ENCODE results near the gene TLE3. TPM values are rescaled to one million over a fixed set of nuclear protein-coding genes. Genes with fewer than 3 reads are reported as not detected.

The TLE3 gene
- total RNA-seq, 1 experiment from 2014 or later, result 83.5 TPM

- DNase-seq, result no peak
- Histone ChIP-seq H3K36me3 (replicated peaks; ENCODE audit: control insufficient read depth, insufficient read depth, low read length) (no peaks in the 10 kb centered on the region), H3K4me3 (ENCODE audit: insufficient read depth, low read depth, low read length) (no peak overlapping the region), H3K27me3 (ENCODE audit: control insufficient read depth, insufficient read depth, low read length) (no peaks in the 10 kb centered on the region)
Observed at GRCh38 chr15:70133296-70133695, 35.6 kb upstream of the TLE3 start.

DNA sequence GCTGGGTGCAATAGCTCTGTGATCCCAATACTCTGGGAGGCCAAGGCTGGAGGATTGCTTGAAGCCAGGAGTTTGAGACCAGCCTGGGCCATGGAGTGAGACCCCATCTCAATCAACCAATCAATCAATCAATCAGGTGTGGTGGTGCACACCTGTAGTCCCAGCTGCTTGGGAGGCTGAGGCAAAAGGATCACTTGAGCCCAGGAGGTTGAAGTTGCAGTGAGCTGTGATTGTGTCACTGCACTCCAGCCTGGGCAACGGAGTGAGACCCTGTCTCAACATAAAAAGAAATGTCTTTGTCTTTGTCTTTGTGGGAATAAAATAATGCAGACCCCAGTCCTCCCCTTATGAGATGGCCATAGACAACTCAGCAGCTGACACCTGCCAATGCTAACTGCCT is 34.9 kb upstream of the TLE3 start:
- Histone ChIP-seq H3K4me3 (ENCODE audit: insufficient read depth, low read depth, low read length) (no peak overlapping the region), H3K36me3 (replicated peaks; ENCODE audit: control insufficient read depth, insufficient read depth, low read length) (no peaks in the 10 kb centered on the region), H3K27me3 (ENCODE audit: control insufficient read depth, insufficient read depth, low read length) (no peaks in the 10 kb centered on the region)
- DNase-seq, result no peak

GRCh38 chr15:70132139-70132538 is 34.4 kb upstream of the TLE3 start:
- no peak for DNase-seq
- H3K36me3 ChIP-seq (replicated peaks; ENCODE audit: control insufficient read depth, insufficient read depth, low read length), result no peaks in the 10 kb centered on the region
- no peak overlapping the region for H3K4me3 ChIP-seq (ENCODE audit: insufficient read depth, low read depth, low read length)
- no peaks in the 10 kb centered on the region for H3K27me3 ChIP-seq (ENCODE audit: control insufficient read depth, insufficient read depth, low read length)

- H3K4me3 ChIP-seq (ENCODE audit: insufficient read depth, low read depth, low read length), result no peak overlapping the region
- no peak for DNase-seq
- no peaks in the 10 kb centered on the region; the same call in 1 of the 2 replicates for H3K27me3 ChIP-seq (ENCODE audit: control insufficient read depth, insufficient read depth, low read length)
- no peaks in the 10 kb centered on the region for H3K36me3 ChIP-seq (replicated peaks; ENCODE audit: control insufficient read depth, insufficient read depth, low read length)
Observed at GRCh38 chr15:70128414-70129140, 30.9 kb upstream of the TLE3 start.

DNA sequence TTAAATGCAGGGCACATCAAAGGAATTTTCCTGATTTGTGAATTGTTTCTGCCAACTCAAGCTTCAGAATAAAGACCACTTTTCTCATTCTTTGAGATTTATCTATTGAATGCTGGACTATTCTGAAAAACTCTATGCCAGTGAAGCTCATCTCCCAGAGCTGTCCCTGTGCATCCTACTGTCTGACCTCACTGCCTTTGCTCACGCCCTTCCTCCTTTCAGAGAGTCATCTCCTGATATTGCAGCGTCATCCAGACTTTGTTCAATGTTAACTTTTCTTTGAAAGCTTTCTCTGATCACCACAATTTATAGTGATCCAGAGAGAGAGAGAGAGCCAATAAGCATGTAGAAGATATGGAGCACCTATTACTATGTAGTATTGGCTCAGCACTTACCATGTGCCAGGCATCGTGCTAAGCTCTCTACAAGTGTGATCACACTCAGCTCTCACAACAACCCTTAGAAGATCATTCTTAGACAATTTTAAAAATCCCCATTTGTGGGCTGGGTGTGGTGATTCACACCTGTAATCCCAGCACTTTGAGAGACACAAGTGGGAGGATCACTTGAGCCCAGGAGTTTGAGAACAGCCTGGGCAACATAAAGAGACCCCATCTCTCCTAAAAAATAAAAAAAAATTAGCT is 30.2 kb upstream of the TLE3 start:
- Histone ChIP-seq H3K27me3 (ENCODE audit: control insufficient read depth, insufficient read depth, low read length) (no peaks in the 10 kb centered on the region; the same call in 1 of the 2 replicates), H3K4me3 (ENCODE audit: insufficient read depth, low read depth, low read length) (no peak overlapping the region), H3K36me3 (replicated peaks; ENCODE audit: control insufficient read depth, insufficient read depth, low read length) (no peaks in the 10 kb centered on the region)
- no peak for DNase-seq

DNA sequence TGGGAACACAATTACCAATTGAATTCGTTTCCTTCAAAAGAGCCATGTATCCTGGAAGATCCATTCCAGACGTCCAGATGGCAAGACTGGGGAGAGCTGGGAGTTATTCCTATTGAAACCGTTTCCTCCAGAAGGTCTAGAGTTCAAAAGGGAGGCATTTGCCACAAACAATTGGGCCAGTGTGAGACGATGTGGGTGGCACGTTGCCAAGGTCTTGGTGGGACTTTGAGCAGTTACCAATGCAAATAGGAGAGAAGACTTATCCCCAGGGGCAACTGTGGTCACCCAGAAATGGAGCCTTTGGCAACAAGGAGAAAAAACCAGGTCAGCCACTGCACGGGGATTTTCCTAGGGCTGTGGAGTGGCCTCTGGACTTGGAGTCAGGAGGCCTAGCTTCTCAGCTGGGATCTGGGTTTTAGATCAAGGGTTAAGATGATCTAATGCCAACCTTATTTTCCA is 29.6 kb upstream of the TLE3 start:
- Histone ChIP-seq H3K27me3 (ENCODE audit: control insufficient read depth, insufficient read depth, low read length) (no peaks in the 10 kb centered on the region; the same call in 1 of the 2 replicates), H3K4me3 (ENCODE audit: insufficient read depth, low read depth, low read length) (no peak overlapping the region), H3K36me3 (replicated peaks; ENCODE audit: control insufficient read depth, insufficient read depth, low read length) (no peaks in the 10 kb centered on the region)
- DNase-seq, result no peak

GRCh38 chr15:70126362-70126761 is 28.6 kb upstream of the TLE3 start:
- Histone ChIP-seq H3K27me3 (ENCODE audit: control insufficient read depth, insufficient read depth, low read length) (no peaks in the 10 kb centered on the region; the same call in 1 of the 2 replicates), H3K4me3 (ENCODE audit: insufficient read depth, low read depth, low read length) (no peak overlapping the region), H3K36me3 (replicated peaks; ENCODE audit: control insufficient read depth, insufficient read depth, low read length) (no peaks in the 10 kb centered on the region)
- DNase-seq, result no peak

- Histone ChIP-seq H3K36me3 (replicated peaks; ENCODE audit: control insufficient read depth, insufficient read depth, low read length) (no peaks in the 10 kb centered on the region), H3K27me3 (ENCODE audit: control insufficient read depth, insufficient read depth, low read length) (no peaks in the 10 kb centered on the region; the same call in 1 of the 2 replicates), H3K4me3 (ENCODE audit: insufficient read depth, low read depth, low read length) (no peak overlapping the region)
- no peak for DNase-seq
Observed at GRCh38 chr15:70125605-70126004, 27.9 kb upstream of the TLE3 start.

DNA sequence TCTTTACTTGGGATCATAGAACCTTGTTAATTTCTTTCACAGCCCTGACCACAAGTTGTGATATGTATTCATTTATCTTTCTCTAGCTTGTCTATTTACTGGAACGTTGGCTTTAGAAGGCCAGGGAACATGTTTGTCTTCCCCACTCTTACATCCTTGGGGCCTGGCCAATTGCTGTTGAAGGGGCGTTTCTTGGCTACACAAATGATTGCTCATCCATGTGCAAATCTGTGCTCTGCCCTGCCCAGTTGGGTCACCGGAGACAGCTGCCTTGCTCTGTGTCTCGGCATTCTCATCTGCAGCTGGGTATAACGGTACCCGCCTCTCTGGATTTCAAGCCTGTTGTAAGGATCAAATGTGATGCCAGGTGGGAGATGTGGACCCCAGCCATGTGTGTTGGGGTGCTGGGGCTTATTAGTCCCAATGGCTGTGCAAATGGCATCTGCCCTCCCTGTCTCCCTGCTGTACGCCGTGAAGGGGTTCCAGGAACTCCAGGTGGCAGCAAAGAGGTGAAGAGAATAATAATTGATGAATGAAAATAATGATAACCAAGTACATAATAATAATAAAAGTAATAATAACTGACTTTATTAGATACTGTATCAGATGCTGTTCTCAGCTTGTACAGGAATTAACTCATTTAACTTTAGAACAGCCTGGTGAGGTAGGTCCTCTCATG is 24.0 kb upstream of the TLE3 start:
- H3K36me3 ChIP-seq (replicated peaks; ENCODE audit: control insufficient read depth, insufficient read depth, low read length), result no peaks in the 10 kb centered on the region
- H3K27me3 ChIP-seq (ENCODE audit: control insufficient read depth, insufficient read depth, low read length), result no peaks in the 10 kb centered on the region; the same call in 1 of the 2 replicates
- H3K4me3 ChIP-seq (ENCODE audit: insufficient read depth, low read depth, low read length), result no peak overlapping the region
- no peak for DNase-seq

GRCh38 chr15:70120958-70121623 is 23.4 kb upstream of the TLE3 start:
- no peaks in the 10 kb centered on the region for H3K27me3 ChIP-seq (ENCODE audit: control insufficient read depth, insufficient read depth, low read length)
- DNase-seq, result no peak

DNA sequence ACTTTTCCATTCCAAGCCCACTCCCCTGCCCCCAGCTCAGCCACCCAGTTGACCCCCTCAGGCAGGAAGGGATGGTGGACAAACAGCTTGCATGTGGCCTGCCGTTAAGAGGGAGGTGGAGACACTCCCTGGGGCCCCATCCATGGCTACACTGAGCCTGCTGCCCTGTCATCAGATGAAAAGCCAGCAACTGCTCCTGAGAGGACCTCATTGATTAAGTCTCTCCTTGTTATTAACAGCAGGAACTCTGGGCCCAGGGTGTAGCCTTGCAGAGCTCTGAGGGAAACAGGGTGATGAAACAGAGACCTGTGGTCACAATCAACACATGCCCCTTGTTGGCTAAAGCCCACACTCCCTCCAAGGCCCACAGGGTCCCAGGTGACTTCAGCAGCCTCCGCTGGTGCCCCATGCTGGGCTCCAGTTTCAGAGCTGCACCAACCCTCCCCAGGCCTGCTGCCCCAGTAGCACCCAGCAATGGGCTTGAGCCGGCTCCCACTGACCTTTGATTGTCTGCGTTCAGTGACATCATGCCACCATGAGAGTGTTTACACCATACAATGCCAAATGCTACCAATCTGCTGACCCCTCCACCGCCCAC is 22.3 kb upstream of the TLE3 start:
- Histone ChIP-seq H3K4me3 (ENCODE audit: insufficient read depth, low read depth, low read length) (no peak overlapping the region), H3K36me3 (replicated peaks; ENCODE audit: control insufficient read depth, insufficient read depth, low read length) (no peaks in the 10 kb centered on the region), H3K27me3 (ENCODE audit: control insufficient read depth, insufficient read depth, low read length) (no peaks in the 10 kb centered on the region)
- no peak for DNase-seq

More at GRCh38 chr15:70120958-70121623, 23.4 kb upstream of the TLE3 start:
- Histone ChIP-seq H3K4me3 (ENCODE audit: insufficient read depth, low read depth, low read length) (no peak overlapping the region), H3K36me3 (replicated peaks; ENCODE audit: control insufficient read depth, insufficient read depth, low read length) (no peaks in the 10 kb centered on the region)

DNA sequence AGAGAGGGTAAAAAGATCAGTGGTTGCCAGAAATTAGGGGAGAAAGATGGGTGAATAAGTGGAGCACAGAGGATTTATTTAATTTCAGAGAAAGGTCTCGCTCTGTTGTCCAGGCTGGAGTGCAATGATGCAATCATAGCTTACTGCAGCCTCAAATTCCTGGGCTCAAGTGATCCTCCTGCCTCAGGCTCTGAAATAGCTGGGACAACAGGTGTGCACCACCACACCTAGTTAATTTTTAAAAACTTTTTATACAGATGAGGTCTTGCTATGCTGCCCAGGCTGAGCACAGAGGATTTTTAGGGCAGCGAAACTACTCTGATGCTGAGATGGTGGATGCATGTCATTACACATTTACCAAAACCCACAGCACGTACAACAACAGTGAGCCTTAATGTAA is 20.9 kb upstream of the TLE3 start:
- Histone ChIP-seq H3K27me3 (ENCODE audit: control insufficient read depth, insufficient read depth, low read length) (no peaks in the 10 kb centered on the region), H3K4me3 (ENCODE audit: insufficient read depth, low read depth, low read length) (no peak overlapping the region), H3K36me3 (replicated peaks; ENCODE audit: control insufficient read depth, insufficient read depth, low read length) (no peaks in the 10 kb centered on the region)
- DNase-seq, result no peak

- no peak overlapping the region for H3K4me3 ChIP-seq (ENCODE audit: insufficient read depth, low read depth, low read length)
- no peak for DNase-seq
- H3K36me3 ChIP-seq (replicated peaks; ENCODE audit: control insufficient read depth, insufficient read depth, low read length), result no peaks in the 10 kb centered on the region
- H3K27me3 ChIP-seq (ENCODE audit: control insufficient read depth, insufficient read depth, low read length), result no peaks in the 10 kb centered on the region
Observed at GRCh38 chr15:70116317-70116716, 18.6 kb upstream of the TLE3 start.

DNA sequence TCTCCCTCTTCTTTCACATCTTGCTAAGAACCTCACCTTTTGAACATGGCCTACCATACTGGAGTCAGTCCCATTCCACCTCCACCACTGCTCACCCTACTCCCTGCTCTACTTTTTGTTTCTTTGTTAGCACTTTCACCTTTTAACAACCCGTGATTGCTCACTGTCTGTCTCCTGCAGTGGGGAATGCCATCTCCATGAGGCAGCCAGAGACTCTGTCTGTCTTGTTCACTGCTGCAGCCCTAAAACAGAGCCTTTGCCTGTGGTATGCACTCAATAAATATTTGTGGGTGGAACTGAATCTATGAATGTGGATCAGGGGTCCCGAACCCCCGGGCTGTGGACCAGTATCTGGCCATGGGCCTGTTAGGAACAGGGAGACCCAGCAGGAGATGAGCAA is 16.5 kb upstream of the TLE3 start:
- no peak overlapping the region for H3K4me3 ChIP-seq (ENCODE audit: insufficient read depth, low read depth, low read length)
- DNase-seq, result no peak
- H3K36me3 ChIP-seq (replicated peaks; ENCODE audit: control insufficient read depth, insufficient read depth, low read length), result no peaks in the 10 kb centered on the region
- no peaks in the 10 kb centered on the region for H3K27me3 ChIP-seq (ENCODE audit: control insufficient read depth, insufficient read depth, low read length)

All from H7 (cell line).